Keratinocyte (primary cell): Measurements from ENCODE around the gene NHSL2. TPM values are rescaled to one million over a fixed set of nuclear protein-coding genes. Genes with fewer than 3 reads are reported as not detected.

ENCODE experiments used
- DNase-seq: peaks from one replicate; pipeline ENCODE4 v3.0.0-alpha.2; 2011; ENCODE audit warnings: low read depth, missing footprints, low spot score
- FAIRE-seq: peaks from 2 replicates; lab custom pipeline; 2011; peaks lifted over from hg19 to GRCh38; lab: Jason Lieb, UNC
- H2AFZ ChIP-seq: 2 replicates; pipeline ENCODE4 v1.6.0; 2012; ENCODE audit warnings: low read length, control low read depth, inconsistent platforms; ENCODE audit not compliant: control insufficient read depth
- H3K27ac ChIP-seq: 2 replicates; pipeline ENCODE4 v1.5.1; 2011; ENCODE audit warnings: low read length; ENCODE audit not compliant: control insufficient read depth, insufficient read depth
- H3K27me3 ChIP-seq: 3 replicates; pipeline ENCODE4 v1.6.0; 2011; ENCODE audit warnings: low read length; ENCODE audit not compliant: control insufficient read depth, insufficient read depth; ENCODE audit errors: extremely low read depth
- H3K36me3 ChIP-seq, 2 experiments: 2 replicates in 1 of 2; 3 replicates in 1 of 2; pipeline ENCODE4 v1.5.1; 2011; ENCODE audit warnings: low read length in 2 of 2, mild to moderate bottlenecking in 1 of 2; ENCODE audit not compliant: control insufficient read depth in 2 of 2, insufficient read depth in 2 of 2; ENCODE audit errors: extremely low read depth in 1 of 2
- H3K4me1 ChIP-seq: 3 replicates; pipeline ENCODE4 v1.5.1; 2011; ENCODE audit warnings: low read length; ENCODE audit not compliant: control insufficient read depth, insufficient read depth; ENCODE audit errors: extremely low read depth
- H3K4me2 ChIP-seq: 3 replicates; pipeline ENCODE4 v1.6.0; 2011; ENCODE audit warnings: low read depth, low read length; ENCODE audit not compliant: control insufficient read depth, insufficient read depth; ENCODE audit errors: extremely low read depth
- H3K4me3 ChIP-seq, 3 experiments: fragments of 200-600 bp in 1 of 3; sonication (generic) in 1 of 3; 2 replicates in 2 of 3; 3 replicates in 1 of 3; pipeline ENCODE4 v1.5.1; 2011 to 2016; ENCODE audit warnings: low read length in 3 of 3, mild to moderate bottlenecking in 3 of 3, control low read depth in 2 of 3, inconsistent platforms in 1 of 3, low read depth in 1 of 3, mixed read lengths in 1 of 3, mixed run types in 1 of 3, moderate library complexity in 1 of 3; ENCODE audit not compliant: control insufficient read depth in 2 of 3, insufficient read depth in 2 of 3; ENCODE audit errors: extremely low read depth in 1 of 3
- H3K79me2 ChIP-seq: 2 replicates; pipeline ENCODE4 v1.6.0; 2012; ENCODE audit warnings: low read length; ENCODE audit not compliant: control insufficient read depth, insufficient read depth
- H3K9ac ChIP-seq: 3 replicates; pipeline ENCODE4 v1.6.0; 2011; ENCODE audit warnings: low read length; ENCODE audit not compliant: control insufficient read depth, insufficient read depth; ENCODE audit errors: extremely low read depth
- H3K9me1 ChIP-seq: 3 replicates; pipeline ENCODE4 v1.6.0; 2011; ENCODE audit warnings: low read length; ENCODE audit not compliant: control insufficient read depth, insufficient read depth; ENCODE audit errors: extremely low read depth
- H3K9me3 ChIP-seq: 2 replicates; pipeline ENCODE4 v1.5.1; 2012; ENCODE audit warnings: low read depth, low read length; ENCODE audit not compliant: control insufficient read depth
- H4K20me1 ChIP-seq: 3 replicates; pipeline ENCODE4 v1.6.0; 2011; ENCODE audit warnings: low read length; ENCODE audit not compliant: control insufficient read depth, insufficient read depth; ENCODE audit errors: extremely low read depth
- EZH2 ChIP-seq: IDR thresholded peaks from one replicate; pipeline ENCODE4 v1.6.1; 2012; ENCODE audit warnings: inconsistent platforms, mild to moderate bottlenecking, low read length, moderate library complexity
- dilution Hi-C: fragments of 300-500 bp; cut with MboI; formaldehyde crosslinking; loops from one replicate; pipeline ENCODE4 v1.7.0; 2020; ENCODE audit warnings: low sequenced_read_pairs; ENCODE audit not compliant: extremely low pct_ligation_motif_present
- polyA plus RNA-seq, 5 experiments: library from polyadenylated mRNA; depleted of rRNA in 3 of 5; stranded (reverse) in 3 of 5; stranded (forward) in 1 of 5; unstranded in 1 of 5; fragments of >200 nt; gene quantifications; 1 replicate in 1 of 5; 2 replicates in 3 of 5; 3 replicates in 1 of 5; pipeline versions ENCODE4 v1.2.1 to v1.2.3, GENCODE V29; 2011 to 2012; ENCODE audit warnings: missing spikeins in 2 of 5, low read depth in 1 of 5, low replicate concordance in 1 of 5
- TF ChIP-seq, protein P1 (sequence below), 3 experiments: IDR thresholded peaks in 1 of 3; conservative IDR thresholded peaks in 1 of 3; optimal IDR thresholded peaks in 1 of 3; 2 replicates in 2 of 3; 3 replicates in 1 of 3; pipeline versions ENCODE3 to v1.5.1; 2011; ENCODE audit warnings: low read length in 3 of 3, mild to moderate bottlenecking in 3 of 3, moderate library complexity in 2 of 3, control low read depth in 1 of 3, inconsistent platforms in 1 of 3; ENCODE audit not compliant: insufficient read depth in 2 of 3; ENCODE audit errors: extremely low read depth in 1 of 3

NHSL2 gene
- polyA plus RNA-seq, 1 donor (not counting 4 experiments of a cell fraction or from before 2014, with no cell fraction given) = 0.04 TPM

DNA sequence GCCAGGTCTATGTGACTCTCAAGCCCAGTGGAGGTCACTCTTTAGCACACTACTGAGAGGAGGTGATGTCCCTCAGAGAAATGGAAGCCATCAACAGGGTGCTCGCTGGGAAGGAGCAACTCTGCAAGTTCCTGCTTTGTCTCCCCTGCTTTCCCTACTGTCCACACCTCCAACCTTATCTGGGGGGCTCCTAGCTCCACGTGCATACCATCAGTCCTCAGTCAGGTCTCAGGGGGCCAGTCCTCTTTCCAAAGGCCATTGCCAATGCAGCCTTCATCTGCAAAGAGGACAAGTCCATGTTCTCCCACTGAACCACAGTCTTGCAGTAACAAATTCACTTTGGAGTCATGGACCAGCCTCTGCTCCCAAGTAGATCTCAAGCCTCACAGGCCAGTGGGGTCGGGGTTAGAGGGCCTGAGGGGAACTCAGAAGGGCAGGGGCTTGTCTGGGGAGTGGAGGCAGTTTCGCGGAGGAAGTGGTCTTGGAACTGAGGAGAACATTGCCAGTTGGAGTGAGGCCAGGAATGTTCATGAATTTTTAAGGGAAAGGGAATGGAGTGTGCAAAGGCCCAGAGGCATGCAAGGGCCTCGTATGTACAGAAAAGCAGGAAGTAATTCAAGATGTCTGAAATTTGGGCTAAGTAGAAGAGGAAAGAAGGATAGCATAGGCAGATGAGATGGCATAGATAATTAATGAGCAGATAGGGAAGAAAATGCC, 212.1 kb downstream of the NHSL2 start:
- TF ChIP-seq, protein P1, sequence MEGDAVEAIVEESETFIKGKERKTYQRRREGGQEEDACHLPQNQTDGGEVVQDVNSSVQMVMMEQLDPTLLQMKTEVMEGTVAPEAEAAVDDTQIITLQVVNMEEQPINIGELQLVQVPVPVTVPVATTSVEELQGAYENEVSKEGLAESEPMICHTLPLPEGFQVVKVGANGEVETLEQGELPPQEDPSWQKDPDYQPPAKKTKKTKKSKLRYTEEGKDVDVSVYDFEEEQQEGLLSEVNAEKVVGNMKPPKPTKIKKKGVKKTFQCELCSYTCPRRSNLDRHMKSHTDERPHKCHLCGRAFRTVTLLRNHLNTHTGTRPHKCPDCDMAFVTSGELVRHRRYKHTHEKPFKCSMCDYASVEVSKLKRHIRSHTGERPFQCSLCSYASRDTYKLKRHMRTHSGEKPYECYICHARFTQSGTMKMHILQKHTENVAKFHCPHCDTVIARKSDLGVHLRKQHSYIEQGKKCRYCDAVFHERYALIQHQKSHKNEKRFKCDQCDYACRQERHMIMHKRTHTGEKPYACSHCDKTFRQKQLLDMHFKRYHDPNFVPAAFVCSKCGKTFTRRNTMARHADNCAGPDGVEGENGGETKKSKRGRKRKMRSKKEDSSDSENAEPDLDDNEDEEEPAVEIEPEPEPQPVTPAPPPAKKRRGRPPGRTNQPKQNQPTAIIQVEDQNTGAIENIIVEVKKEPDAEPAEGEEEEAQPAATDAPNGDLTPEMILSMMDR (optimal IDR thresholded peaks at IDR 0.05 in 1 of 3, IDR thresholded peaks at IDR 0.05 in 1 of 3, conservative IDR thresholded peaks at IDR 0.05 in 1 of 3; ENCODE audit: extremely low read depth in 1 of 3, insufficient read depth in 2 of 3, low read length in 3 of 3) = no peak
- TF ChIP-seq EZH2 = no peak
- Histone ChIP-seq H3K9me3 (no peaks in the 10 kb centered on the region), H3K4me2 (no peak overlapping the region), H3K36me3 (no peaks in the 10 kb centered on the region), H3K27ac (no peak overlapping the region), H4K20me1 (no peaks in the 10 kb centered on the region), H3K9ac (no peak overlapping the region), H2AFZ (no peak overlapping the region), H3K9me1 (no peaks in the 10 kb centered on the region), H3K4me3 (no peak overlapping the region), H3K79me2 (no peaks in the 10 kb centered on the region), H3K4me1 (peaks cover 9% of the 10 kb centered on the region), H3K27me3 (peaks cover 29% of the 10 kb centered on the region)
- dilution Hi-C loops = no loop called here
- DNase-seq (no peak), FAIRE-seq (no peak)

DNA sequence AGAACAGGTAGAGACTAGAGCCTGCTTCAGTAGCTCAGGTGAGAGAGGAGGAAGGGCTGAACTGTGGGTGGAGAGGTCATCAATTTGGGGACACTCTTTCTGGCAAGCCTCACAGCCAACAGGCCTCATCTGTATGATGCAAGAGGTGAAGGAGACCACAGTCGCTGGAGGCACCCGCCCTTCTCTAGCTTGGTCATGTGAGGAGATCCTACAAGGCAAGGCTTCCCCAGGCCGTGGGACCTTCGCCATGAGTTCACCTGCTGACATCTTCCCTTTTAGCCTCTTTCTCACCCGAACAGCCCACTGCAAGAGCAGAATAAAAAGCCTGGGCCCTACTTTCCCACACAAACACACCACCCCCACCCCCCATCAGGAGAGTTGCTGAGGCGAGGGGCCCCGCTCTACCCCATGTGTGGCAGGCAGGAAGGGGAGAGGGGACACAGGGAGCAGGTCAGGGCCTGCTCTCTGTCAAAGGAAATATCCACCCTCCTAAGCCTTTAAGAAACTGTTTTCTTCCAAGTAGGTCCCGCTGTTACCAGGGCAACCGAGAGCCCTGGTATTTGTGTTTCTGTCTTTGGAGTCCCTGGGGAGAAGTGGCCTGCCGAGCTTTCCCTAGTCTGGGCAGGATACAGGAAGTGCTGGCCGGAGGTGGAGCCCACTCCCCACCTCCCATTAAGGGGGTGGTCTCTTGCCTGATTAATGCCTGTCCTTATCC, 213.0 kb downstream of the NHSL2 start:
- DNase-seq (no peak), FAIRE-seq (no peak)
- no peak overlapping the region for H3K4me3 ChIP-seq
- H3K4me1 ChIP-seq = peaks cover 9% of the 10 kb centered on the region
- H3K9ac ChIP-seq = no peak overlapping the region
- peaks cover 35% of the 10 kb centered on the region for H3K27me3 ChIP-seq
- TF ChIP-seq, protein P1 (optimal IDR thresholded peaks at IDR 0.05 in 1 of 3, IDR thresholded peaks at IDR 0.05 in 1 of 3, conservative IDR thresholded peaks at IDR 0.05 in 1 of 3; ENCODE audit: extremely low read depth in 1 of 3, insufficient read depth in 2 of 3, low read length in 3 of 3) = no peak
- no peak for TF ChIP-seq EZH2
- no peak overlapping the region for H2AFZ ChIP-seq
- no peaks in the 10 kb centered on the region for H3K36me3 ChIP-seq
- no peaks in the 10 kb centered on the region for H3K9me1 ChIP-seq
- H3K4me2 ChIP-seq = no peak overlapping the region
- H3K9me3 ChIP-seq = no peaks in the 10 kb centered on the region
- H3K79me2 ChIP-seq = no peaks in the 10 kb centered on the region
- no peaks in the 10 kb centered on the region for H4K20me1 ChIP-seq
- H3K27ac ChIP-seq = no peak overlapping the region
- dilution Hi-C loops = no loop called here
